Measurements from ENCODE around the gene DROSHA.
A peak's percentile ranks its signal among the peaks of the same experiment; 100 is the strongest.
"Not testable (repeated sequence)": the region's sequence is repeated elsewhere in the genome, so short reads cannot be mapped to it uniquely, and the experiment has no call there.

DROSHA gene

DNA sequence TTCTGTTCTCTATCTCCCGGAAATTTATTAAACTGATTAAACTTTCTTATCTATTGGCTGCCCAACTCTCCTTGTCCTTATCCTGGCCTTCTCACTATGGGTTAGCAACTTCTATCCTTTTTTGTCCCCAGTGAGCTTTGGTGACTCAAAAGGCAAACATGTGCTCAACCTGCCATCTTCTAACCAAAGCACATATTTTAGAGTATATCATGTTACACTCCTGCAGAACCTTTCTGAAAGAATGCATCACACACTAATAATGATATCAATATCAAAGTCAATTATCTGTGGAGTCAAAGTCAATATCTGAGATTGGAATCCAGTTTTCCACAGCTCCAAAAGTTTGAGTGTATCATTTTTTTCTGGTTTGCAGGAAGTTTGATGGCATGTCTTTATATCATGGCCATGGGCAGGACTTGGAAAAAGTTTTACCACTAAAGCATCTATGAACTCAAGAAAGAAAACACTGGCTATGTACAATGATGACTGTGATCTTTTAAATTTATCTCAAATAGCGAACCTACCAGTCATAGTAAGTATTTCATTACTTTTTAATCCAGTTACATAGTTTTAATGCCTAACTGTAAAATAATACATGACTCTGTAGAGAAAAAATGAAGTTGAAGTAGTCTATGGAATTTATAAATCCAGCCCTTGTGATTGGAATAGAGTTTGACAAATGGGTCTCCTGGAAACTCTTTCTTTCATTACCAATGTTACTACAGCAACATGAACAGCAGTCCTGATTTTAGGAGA, 166.8 kb downstream of the DROSHA start:
- TF ChIP-seq, protein P1, sequence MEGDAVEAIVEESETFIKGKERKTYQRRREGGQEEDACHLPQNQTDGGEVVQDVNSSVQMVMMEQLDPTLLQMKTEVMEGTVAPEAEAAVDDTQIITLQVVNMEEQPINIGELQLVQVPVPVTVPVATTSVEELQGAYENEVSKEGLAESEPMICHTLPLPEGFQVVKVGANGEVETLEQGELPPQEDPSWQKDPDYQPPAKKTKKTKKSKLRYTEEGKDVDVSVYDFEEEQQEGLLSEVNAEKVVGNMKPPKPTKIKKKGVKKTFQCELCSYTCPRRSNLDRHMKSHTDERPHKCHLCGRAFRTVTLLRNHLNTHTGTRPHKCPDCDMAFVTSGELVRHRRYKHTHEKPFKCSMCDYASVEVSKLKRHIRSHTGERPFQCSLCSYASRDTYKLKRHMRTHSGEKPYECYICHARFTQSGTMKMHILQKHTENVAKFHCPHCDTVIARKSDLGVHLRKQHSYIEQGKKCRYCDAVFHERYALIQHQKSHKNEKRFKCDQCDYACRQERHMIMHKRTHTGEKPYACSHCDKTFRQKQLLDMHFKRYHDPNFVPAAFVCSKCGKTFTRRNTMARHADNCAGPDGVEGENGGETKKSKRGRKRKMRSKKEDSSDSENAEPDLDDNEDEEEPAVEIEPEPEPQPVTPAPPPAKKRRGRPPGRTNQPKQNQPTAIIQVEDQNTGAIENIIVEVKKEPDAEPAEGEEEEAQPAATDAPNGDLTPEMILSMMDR (IDR thresholded peaks at IDR 0.05; ENCODE audit: low read depth, low read length, missing control alignments): no peak
- in situ Hi-C loops (cut with HindIII; ENCODE audit: low pct_ligation_motif_present, low sequenced_read_pairs): no loop called here
- peak; percentile 68 for DNase-seq

DNA sequence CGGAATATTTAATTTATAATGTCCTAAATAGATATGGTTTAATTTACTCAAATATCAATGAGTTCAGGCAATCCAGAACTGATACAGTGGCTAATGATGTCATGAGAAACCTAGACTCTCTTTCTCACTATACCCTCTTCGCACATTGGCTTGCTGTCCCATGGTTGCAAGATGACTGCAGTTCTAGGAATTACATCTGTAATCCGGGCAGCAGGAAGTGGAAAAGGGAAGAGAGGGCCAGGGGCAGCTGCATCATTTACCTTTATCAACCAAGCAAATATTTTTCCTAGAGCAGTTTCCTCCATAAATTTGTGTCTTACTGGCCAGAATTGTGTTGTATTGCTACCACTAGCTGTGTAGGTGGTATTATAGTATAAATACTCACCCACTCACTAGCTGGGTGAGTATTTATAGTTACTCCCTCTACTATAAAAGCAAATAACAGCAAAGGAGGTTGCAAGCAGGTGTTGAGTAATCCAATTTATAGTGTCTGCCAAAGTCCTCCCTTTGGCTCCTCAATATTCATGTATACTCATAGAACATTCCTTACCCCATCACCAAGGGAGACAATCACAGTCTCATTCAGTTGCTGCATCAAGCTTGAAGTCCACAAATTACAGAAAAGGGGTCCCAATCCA, 168.8 kb downstream of the DROSHA start:
- peak; percentile 56 for DNase-seq
- H3K4me3 ChIP-seq (ENCODE audit: low read depth, low read length): no peak overlapping the region
- in situ Hi-C loops (cut with HindIII; ENCODE audit: low pct_ligation_motif_present, low sequenced_read_pairs): no loop called here
- no peaks in the 10 kb centered on the region for H3K27me3 ChIP-seq (replicated peaks)
- peak overlapping the region; percentile 78 for H3K27ac ChIP-seq
- TF ChIP-seq, protein P1 (IDR thresholded peaks at IDR 0.05; ENCODE audit: low read depth, low read length, missing control alignments): no peak
- H3K36me3 ChIP-seq (replicated peaks): no peaks in the 10 kb centered on the region

More for the DNA sequence above, 166.8 kb downstream of the DROSHA start:
- Histone ChIP-seq H3K27me3 (replicated peaks) (no peaks in the 10 kb centered on the region), H3K27ac (peak overlapping the region; percentile 84), H3K36me3 (replicated peaks) (no peaks in the 10 kb centered on the region), H3K4me3 (ENCODE audit: low read depth, low read length) (no peak overlapping the region)

GRCh38 chr5:31362529-31362900, 169.4 kb downstream of the DROSHA start:
- TF ChIP-seq, protein P1 (IDR thresholded peaks at IDR 0.05; ENCODE audit: low read depth, low read length, missing control alignments): no peak
- Histone ChIP-seq H3K4me3 (ENCODE audit: low read depth, low read length) (no peak overlapping the region), H3K27me3 (replicated peaks) (no peaks in the 10 kb centered on the region), H3K27ac (peak overlapping the region; percentile 78), H3K36me3 (replicated peaks) (no peaks in the 10 kb centered on the region)
- no peak for DNase-seq
- in situ Hi-C loops (cut with HindIII; ENCODE audit: low pct_ligation_motif_present, low sequenced_read_pairs): no loop called here

GRCh38 chr5:31361704-31362528, 170.0 kb downstream of the DROSHA start:
- peak; percentile 50 for DNase-seq
- H3K27ac ChIP-seq: peak overlapping the region; percentile 78
- H3K27me3 ChIP-seq (replicated peaks); in situ Hi-C loops (cut with HindIII; ENCODE audit: low pct_ligation_motif_present, low sequenced_read_pairs); H3K36me3 ChIP-seq (replicated peaks); H3K4me3 ChIP-seq (ENCODE audit: low read depth, low read length): not testable (repeated sequence)

GRCh38 chr5:31361234-31361633, 170.7 kb downstream of the DROSHA start:
- Histone ChIP-seq H3K36me3 (replicated peaks) (no peaks in the 10 kb centered on the region), H3K27me3 (replicated peaks) (no peaks in the 10 kb centered on the region), H3K27ac (peak overlapping the region; percentile 78), H3K4me3 (ENCODE audit: low read depth, low read length) (no peak overlapping the region)
- TF ChIP-seq, protein P1 (IDR thresholded peaks at IDR 0.05; ENCODE audit: low read depth, low read length, missing control alignments): no peak
- peak; percentile 63 for DNase-seq
- in situ Hi-C loops (cut with HindIII; ENCODE audit: low pct_ligation_motif_present, low sequenced_read_pairs): no loop called here

DNA sequence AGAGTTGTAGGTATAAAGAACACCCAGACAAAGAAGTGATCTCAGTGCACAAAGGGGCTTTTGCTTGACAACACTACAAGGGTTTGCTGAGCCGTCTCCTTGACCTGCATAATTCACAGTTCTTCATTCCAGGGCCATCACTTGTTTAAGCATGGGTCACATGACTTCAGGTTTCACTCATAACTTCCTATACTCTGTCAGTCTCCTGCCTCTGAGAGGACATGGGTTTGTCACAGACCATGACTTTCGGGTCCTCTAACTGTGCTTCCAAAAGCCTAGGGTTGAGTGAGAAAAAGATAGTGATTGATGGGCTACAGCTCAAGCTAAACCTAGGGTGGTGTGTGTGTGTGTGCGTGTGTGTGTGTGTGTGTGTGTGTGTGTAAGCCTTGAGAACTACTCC, 172.1 kb downstream of the DROSHA start:
- H3K27me3 ChIP-seq (replicated peaks): no peaks in the 10 kb centered on the region
- TF ChIP-seq, protein P1 (IDR thresholded peaks at IDR 0.05; ENCODE audit: low read depth, low read length, missing control alignments): no peak
- no peak overlapping the region for H3K27ac ChIP-seq
- H3K4me3 ChIP-seq (ENCODE audit: low read depth, low read length): no peak overlapping the region
- H3K36me3 ChIP-seq (replicated peaks): no peaks in the 10 kb centered on the region
- DNase-seq: no peak
- in situ Hi-C loops (cut with HindIII; ENCODE audit: low pct_ligation_motif_present, low sequenced_read_pairs): no loop called here

All from brain microvascular endothelial cell (primary cell).